Activated CD4-positive, alpha-beta T cell treated with anti-CD3 and anti-CD28 coated beads for 24 hours (primary cell): ENCODE measurements around the gene TMEM222.
"Not testable (repeated sequence)": the region's sequence is repeated elsewhere in the genome, so short reads cannot be mapped to it uniquely, and the experiment has no call there.

Experiments used
- DNase-seq, 2 donors: peaks; one replicate each; pipeline ENCODE4 v3.0.0-alpha.2; 2020; ENCODE audit warnings: low read depth in 2 of 2

Gene TMEM222

GRCh38 chr1:27377760-27378495 lies 56.0 kb downstream of the TMEM222 start:
- DNase-seq: no peak

GRCh38 chr1:27379564-27380122 lies 57.7 kb downstream of the TMEM222 start:
- no peak for DNase-seq

DNA sequence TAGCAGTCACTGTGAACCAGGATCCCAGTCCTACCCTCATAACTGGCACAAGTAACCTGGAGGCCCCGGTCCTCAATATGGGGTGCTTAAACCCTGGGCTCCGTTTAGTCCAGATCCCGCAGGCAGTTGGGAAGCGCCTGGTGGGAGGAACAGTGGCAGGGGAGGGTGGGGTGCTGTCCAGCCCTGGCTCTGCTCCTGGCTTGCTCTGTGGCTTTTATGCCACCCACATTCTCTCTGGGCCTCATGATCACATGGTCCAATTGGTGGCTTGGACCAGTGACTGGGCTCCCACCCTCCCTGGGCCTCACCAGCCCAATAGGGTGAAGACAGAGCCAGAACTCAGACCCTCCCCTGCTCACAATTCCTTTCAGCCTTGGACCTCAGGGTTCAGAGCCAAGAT lies 58.3 kb downstream of the TMEM222 start:
- DNase-seq: no peak

- DNase-seq: no peak
Observed at GRCh38 chr1:27380766-27381733, 59.1 kb downstream of the TMEM222 start.

DNA sequence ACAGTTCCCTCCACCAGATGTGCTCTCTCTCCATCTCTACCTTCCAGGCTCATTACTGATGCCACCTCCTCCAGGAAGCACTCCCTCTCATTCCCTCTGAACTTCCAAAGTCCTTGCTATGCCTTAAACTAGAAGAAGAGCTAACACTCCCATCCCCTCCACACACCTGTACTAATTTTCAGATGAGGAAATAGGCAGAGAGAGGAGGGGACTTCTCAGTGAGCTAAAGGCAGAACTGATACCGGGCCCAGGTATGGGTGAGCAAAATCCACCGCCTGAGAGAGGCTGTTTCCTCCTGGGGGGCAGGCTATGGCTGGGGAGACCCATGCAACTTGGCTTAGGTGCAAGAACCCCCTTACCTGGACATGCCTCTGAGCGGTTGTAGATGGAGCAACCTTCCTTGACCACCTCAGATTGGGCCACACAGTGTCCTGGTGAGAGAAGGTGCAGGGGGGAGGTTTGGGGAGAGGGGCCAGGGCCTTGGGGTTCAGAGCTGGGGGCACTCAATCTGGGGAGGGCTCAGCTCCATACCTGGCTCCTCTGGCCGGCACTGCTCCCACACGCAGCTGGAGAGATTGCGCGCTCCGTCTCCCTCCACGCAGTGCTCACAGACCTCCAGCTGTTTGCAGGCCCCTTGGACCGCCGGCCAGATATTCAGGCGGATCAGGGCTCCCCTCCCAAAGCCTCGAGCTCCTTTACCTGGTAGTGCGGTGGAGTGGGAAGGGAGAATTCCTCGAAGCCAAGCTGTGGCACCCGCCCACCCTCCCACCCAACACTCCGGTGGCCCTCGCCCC lies 60.2 kb downstream of the TMEM222 start:
- DNase-seq: no peak

GRCh38 chr1:27383039-27383605 lies 61.2 kb downstream of the TMEM222 start, which contains the start of gene CD164L2:
CD164L2 (minus strand) TSS chr1:27383333; CDS start chr1:27383239, 94 bp downstream.
- no peak for DNase-seq

DNA sequence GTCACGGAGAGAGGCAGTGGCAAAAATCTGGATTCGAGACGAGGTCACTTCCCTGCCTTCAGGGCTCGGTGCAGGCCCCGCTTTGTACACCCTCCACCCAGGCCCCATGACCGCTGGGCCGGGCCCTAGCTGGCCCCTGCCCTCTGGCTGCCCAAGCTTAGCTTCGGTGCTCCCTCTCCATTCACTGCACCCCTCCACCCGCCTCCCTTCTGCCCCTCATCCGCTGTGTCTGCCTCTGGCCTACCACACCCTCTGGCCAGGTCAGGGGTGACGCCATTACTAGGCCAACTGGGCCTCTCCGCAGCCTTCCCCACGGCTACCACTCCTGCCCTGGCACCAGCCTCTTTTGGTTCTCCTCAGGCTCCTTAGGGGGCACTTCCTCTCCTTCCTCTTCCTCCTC lies 61.7 kb downstream of the TMEM222 start:
- DNase-seq: no peak

DNA sequence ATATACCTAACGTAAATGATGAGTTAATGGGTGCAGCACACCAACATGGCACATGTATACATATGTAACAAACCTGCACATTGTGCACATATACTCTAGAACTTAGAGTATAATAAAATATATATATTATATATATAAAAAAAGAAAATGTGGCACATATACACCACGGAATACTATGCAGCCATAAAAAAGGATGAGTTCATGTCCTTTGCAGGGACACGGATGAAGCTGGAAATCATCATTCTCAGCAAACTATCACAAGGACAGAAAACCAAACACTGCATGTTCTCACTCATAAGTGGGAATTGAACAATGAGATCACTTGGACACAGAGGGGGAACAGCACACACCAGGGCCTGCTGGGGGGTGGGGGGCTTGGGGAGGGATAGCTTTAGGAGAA lies 62.8 kb downstream of the TMEM222 start:
- not testable (repeated sequence) for DNase-seq
